H9 (cell line): Measurements from ENCODE around the gene IGFALS. TPM values are rescaled to one million over a fixed set of nuclear protein-coding genes. Genes with fewer than 3 reads are reported as not detected.

Experiments used
- DNase-seq: peaks from one replicate; pipeline ENCODE4 v3.0.0-alpha.2; 2017
- H2AFZ ChIP-seq: one replicate; pipeline ENCODE4 v1.6.1; 2013; ENCODE audit warnings: mild to moderate bottlenecking, low read length, control low read depth, moderate library complexity
- H2AK5ac ChIP-seq: 2 replicates; pipeline ENCODE4 v1.6.1; 2013; ENCODE audit warnings: low read length, control low read depth, mixed read lengths; ENCODE audit not compliant: insufficient read length
- H2BK120ac ChIP-seq: one replicate; pipeline ENCODE4 v1.6.1; 2013; ENCODE audit warnings: low read depth, mild to moderate bottlenecking, low read length, control low read depth, inconsistent platforms; ENCODE audit not compliant: poor library complexity, severe bottlenecking
- H2BK12ac ChIP-seq: 2 replicates; pipeline ENCODE4 v1.6.1; 2013; ENCODE audit warnings: low read length, control low read depth, mixed read lengths, low read depth; ENCODE audit not compliant: insufficient read length
- H2BK15ac ChIP-seq: 2 replicates; pipeline ENCODE4 v1.6.1; 2013; ENCODE audit warnings: low read depth, low read length, control low read depth
- H2BK20ac ChIP-seq: one replicate; pipeline ENCODE4 v1.6.1; 2013; ENCODE audit warnings: low read depth, mild to moderate bottlenecking, low read length, control low read depth, inconsistent platforms; ENCODE audit not compliant: poor library complexity, severe bottlenecking
- H2BK5ac ChIP-seq: 2 replicates; pipeline ENCODE4 v1.6.1; 2013; ENCODE audit warnings: low read length, control low read depth, mixed read lengths; ENCODE audit not compliant: insufficient read length
- H3K14ac ChIP-seq: 2 replicates; pipeline ENCODE4 v1.6.1; 2013; ENCODE audit warnings: low read length, control low read depth; ENCODE audit not compliant: insufficient read depth
- H3K18ac ChIP-seq: 2 replicates; pipeline ENCODE4 v1.6.1; 2013; ENCODE audit warnings: low read depth, mild to moderate bottlenecking, mixed read lengths, low read length, control low read depth; ENCODE audit not compliant: insufficient read length
- H3K23ac ChIP-seq: 2 replicates; pipeline ENCODE4 v1.6.1; 2013; ENCODE audit warnings: low read length, control low read depth, mixed read lengths, low read depth; ENCODE audit not compliant: insufficient read length
- H3K23me2 ChIP-seq: 2 replicates; pipeline ENCODE4 v1.6.1; 2013; ENCODE audit warnings: low read depth, mild to moderate bottlenecking, mixed read lengths, low read length, control low read depth; ENCODE audit not compliant: insufficient read length, poor library complexity, severe bottlenecking
- H3K27ac ChIP-seq: 2 replicates; pipeline ENCODE4 v1.5.1; 2013; ENCODE audit warnings: low read length, control low read depth, mixed read lengths, low read depth; ENCODE audit not compliant: insufficient read length
- H3K27me3 ChIP-seq: 2 replicates; pipeline ENCODE4 v1.6.1; 2013; ENCODE audit warnings: low read length, control low read depth, inconsistent platforms; ENCODE audit not compliant: insufficient read depth
- H3K4ac ChIP-seq: 2 replicates; pipeline ENCODE4 v1.6.1; 2013; ENCODE audit warnings: low read depth, mild to moderate bottlenecking, control low read depth, inconsistent platforms, low read length, moderate library complexity
- H3K4me1 ChIP-seq: 2 replicates; pipeline ENCODE4 v1.6.1; 2013; ENCODE audit warnings: low read length, control low read depth, inconsistent platforms; ENCODE audit not compliant: insufficient read depth
- H3K4me2 ChIP-seq: 2 replicates; pipeline ENCODE4 v1.6.1; 2013; ENCODE audit warnings: low read length, control low read depth, mixed read lengths; ENCODE audit not compliant: insufficient read length, insufficient read depth
- H3K56ac ChIP-seq: 2 replicates; pipeline ENCODE4 v1.6.1; 2013; ENCODE audit warnings: low read depth, mild to moderate bottlenecking, mixed read lengths, low read length, control low read depth; ENCODE audit not compliant: insufficient read length
- H3K79me1 ChIP-seq: 2 replicates; pipeline ENCODE4 v1.6.1; 2013; ENCODE audit warnings: low read depth, mild to moderate bottlenecking, moderate library complexity, low read length, control low read depth, inconsistent platforms; ENCODE audit not compliant: insufficient read depth, poor library complexity, severe bottlenecking
- H3K79me2 ChIP-seq: 2 replicates; pipeline ENCODE4 v1.6.1; 2013; ENCODE audit warnings: low read length, control low read depth, inconsistent platforms; ENCODE audit not compliant: insufficient read depth
- H3K9ac ChIP-seq: 2 replicates; pipeline ENCODE4 v1.6.1; 2013; ENCODE audit warnings: low read length, control low read depth, mixed read lengths; ENCODE audit not compliant: insufficient read length; ENCODE audit errors: extremely low read depth
- H3K9me3 ChIP-seq: one replicate; pipeline ENCODE4 v1.6.1; 2013; ENCODE audit warnings: low read depth, low read length, inconsistent platforms; ENCODE audit not compliant: control insufficient read depth
- H3T11ph ChIP-seq: one replicate; pipeline ENCODE4 v1.6.1; 2013; ENCODE audit warnings: mild to moderate bottlenecking, low read length, control low read depth, inconsistent platforms
- H4K20me1 ChIP-seq: one replicate; pipeline ENCODE4 v1.6.1; 2013; ENCODE audit not compliant: control insufficient read depth, insufficient read length, insufficient read depth
- H4K5ac ChIP-seq: 2 replicates; pipeline ENCODE4 v1.6.1; 2013; ENCODE audit warnings: low read depth, mild to moderate bottlenecking, mixed read lengths, low read length, control low read depth; ENCODE audit not compliant: insufficient read length
- H4K8ac ChIP-seq: replicated peaks from 2 replicates; pipeline ENCODE4 v1.6.1; 2013; ENCODE audit warnings: low read length, control low read depth, mixed read lengths, low read depth; ENCODE audit not compliant: insufficient read length
- H4K91ac ChIP-seq: 2 replicates; pipeline ENCODE4 v1.6.1; 2013; ENCODE audit warnings: low read depth, mild to moderate bottlenecking, moderate library complexity, mixed read lengths, low read length, control low read depth; ENCODE audit not compliant: insufficient read length
- H3K27ac Mint-ChIP-seq, 3 experiments: 2 replicates in 2 of 3; 3 replicates in 1 of 3; pipeline ENCODE4 v1.8.0; 2020 to 2021; ENCODE audit warnings: mixed read lengths in 3 of 3, mild to moderate bottlenecking in 1 of 3, moderate library complexity in 1 of 3
- H3K27me3 Mint-ChIP-seq: 2 replicates; pipeline ENCODE4 v1.8.0; 2021; ENCODE audit warnings: low read depth, mild to moderate bottlenecking, moderate library complexity, mixed read lengths
- H3K36me3 Mint-ChIP-seq, 3 experiments: 2 replicates in 2 of 3; 3 replicates in 1 of 3; pipeline ENCODE4 v1.8.0; 2020 to 2021; ENCODE audit warnings: low read depth in 3 of 3, mixed read lengths in 3 of 3; ENCODE audit not compliant: insufficient read depth in 1 of 3
- H3K4me1 Mint-ChIP-seq, 2 experiments: 2 replicates each; pipeline ENCODE4 v1.8.0; 2020; ENCODE audit warnings: mixed read lengths in 2 of 2
- H3K4me3 Mint-ChIP-seq, 2 experiments: 2 replicates in 1 of 2; 3 replicates in 1 of 2; pipeline ENCODE4 v1.8.0; 2020 to 2021; ENCODE audit warnings: mild to moderate bottlenecking in 2 of 2, mixed read lengths in 2 of 2, moderate library complexity in 1 of 2
- H3K9me3 Mint-ChIP-seq, 2 experiments: 2 replicates in 1 of 2; 3 replicates in 1 of 2; pipeline ENCODE4 v1.8.0; 2020; ENCODE audit warnings: mild to moderate bottlenecking in 2 of 2, mixed read lengths in 2 of 2, moderate library complexity in 1 of 2
- WGBS: extraction: QIAGEN DNeasy Blood & Tissue Kit; methylation state at CpG from one replicate; pipeline ENCODE4 v1.1.7; 2013; ENCODE audit warnings: missing lambda C conversion rate, low lambda C conversion rate, mixed read lengths; ENCODE audit not compliant: insufficient read length; ENCODE audit errors: extremely low coverage; 5-methylcytosine and 5-hydroxymethylcytosine counted together
- total RNA-seq: library from RNA; stranded (reverse); gene quantifications from 2 replicates; pipeline ENCODE4 v1.2.1, GENCODE V29; 2021
- TF ChIP-seq, protein P1 (sequence below): fragments of 200-600 bp; sonication (generic); conservative IDR thresholded peaks from 3 replicates; pipeline ENCODE4 v1.8.0; 2021; ENCODE audit warnings: antibody characterized with exemption, mild to moderate bottlenecking

IGFALS gene
- total RNA-seq, 1 experiment from 2014 or later: not detected

DNA sequence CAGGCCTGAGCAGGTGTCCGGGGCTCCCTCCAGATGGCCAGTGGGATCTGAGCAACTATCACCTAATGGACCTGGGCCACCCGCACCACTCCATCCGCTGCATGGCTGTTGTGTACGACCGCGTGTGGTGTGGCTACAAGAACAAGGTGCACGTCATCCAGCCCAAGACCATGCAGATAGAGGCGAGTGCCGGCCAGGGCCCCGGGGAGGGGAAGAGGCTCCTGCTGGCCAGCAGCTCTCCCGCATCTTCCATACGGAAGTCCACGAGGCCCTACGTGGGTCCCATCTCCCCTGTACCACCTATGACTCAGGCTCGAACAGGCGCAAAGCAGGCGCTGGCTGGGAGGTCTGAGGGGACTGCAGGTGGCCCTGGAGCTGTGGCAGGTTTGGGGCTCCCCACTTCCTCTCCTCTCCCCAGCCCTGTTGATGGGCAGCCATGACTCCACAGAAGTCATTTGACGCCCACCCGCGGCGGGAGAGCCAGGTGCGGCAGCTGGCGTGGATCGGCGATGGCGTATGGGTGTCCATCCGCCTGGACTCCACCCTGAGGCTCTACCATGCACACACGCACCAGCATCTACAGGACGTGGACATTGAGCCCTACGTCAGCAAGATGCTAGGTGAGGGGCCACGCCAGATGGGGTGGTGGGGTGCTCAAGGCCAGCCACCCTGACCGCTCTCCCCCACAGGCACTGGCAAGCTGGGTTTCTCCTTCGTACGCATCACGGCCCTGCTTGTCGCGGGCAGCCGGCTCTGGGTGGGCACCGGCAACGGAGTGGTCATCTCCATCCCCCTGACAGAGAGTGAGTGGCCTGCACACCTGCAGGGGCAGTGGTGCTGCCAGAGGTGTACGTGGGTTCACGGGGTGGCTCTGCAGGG, 26.1 kb downstream of the IGFALS start:
- Mint-ChIP-seq H3K27ac (no peak overlapping the region), H3K4me1 (peaks cover 3 to 14% of the 10 kb centered on the region in 2 experiments), H3K4me3 (no peak overlapping the region), H3K36me3 (peaks cover 10 to 36% (median 31%) of the 10 kb centered on the region in 3 experiments; a peak in 6 of 7 replicates), H3K9me3 (no peaks in the 10 kb centered on the region), H3K27me3 (no peaks in the 10 kb centered on the region; the same call in 1 of the 2 replicates)
- Histone ChIP-seq H4K8ac (no peak overlapping the region), H2AFZ (no peak overlapping the region), H2BK5ac (no peak overlapping the region), H2BK12ac (no peak overlapping the region), H3K27me3 (no peaks in the 10 kb centered on the region), H3K23me2 (peaks cover 6% of the 10 kb centered on the region), H3K56ac (no peak overlapping the region), H4K5ac (no peak overlapping the region), H3K27ac (no peak overlapping the region), H2BK15ac (no peak overlapping the region), H3K9me3 (no peaks in the 10 kb centered on the region), H3K14ac (no peak overlapping the region), H4K91ac (no peak overlapping the region), H4K20me1 (no peaks in the 10 kb centered on the region), H2BK120ac (no peak overlapping the region), H2AK5ac (no peak overlapping the region), H3K9ac (no peak overlapping the region), H3K4ac (no peak overlapping the region), H3K79me2 (no peaks in the 10 kb centered on the region; the same call in 1 of the 2 replicates), H3K4me2 (no peak overlapping the region), H2BK20ac (no peak overlapping the region), H3T11ph (no peak overlapping the region), H3K79me1 (no peaks in the 10 kb centered on the region), H3K23ac (no peak overlapping the region), H3K18ac (no peak overlapping the region), H3K4me1 (no peaks in the 10 kb centered on the region)
- TF ChIP-seq, protein P1, sequence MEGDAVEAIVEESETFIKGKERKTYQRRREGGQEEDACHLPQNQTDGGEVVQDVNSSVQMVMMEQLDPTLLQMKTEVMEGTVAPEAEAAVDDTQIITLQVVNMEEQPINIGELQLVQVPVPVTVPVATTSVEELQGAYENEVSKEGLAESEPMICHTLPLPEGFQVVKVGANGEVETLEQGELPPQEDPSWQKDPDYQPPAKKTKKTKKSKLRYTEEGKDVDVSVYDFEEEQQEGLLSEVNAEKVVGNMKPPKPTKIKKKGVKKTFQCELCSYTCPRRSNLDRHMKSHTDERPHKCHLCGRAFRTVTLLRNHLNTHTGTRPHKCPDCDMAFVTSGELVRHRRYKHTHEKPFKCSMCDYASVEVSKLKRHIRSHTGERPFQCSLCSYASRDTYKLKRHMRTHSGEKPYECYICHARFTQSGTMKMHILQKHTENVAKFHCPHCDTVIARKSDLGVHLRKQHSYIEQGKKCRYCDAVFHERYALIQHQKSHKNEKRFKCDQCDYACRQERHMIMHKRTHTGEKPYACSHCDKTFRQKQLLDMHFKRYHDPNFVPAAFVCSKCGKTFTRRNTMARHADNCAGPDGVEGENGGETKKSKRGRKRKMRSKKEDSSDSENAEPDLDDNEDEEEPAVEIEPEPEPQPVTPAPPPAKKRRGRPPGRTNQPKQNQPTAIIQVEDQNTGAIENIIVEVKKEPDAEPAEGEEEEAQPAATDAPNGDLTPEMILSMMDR: no peak
- DNase-seq: no peak
- WGBS: no CpG with 5 or more reads among the region's 42 CpGs
